K562 (cell line): ENCODE data around the gene HDGFL2. TPM values are rescaled to one million over a fixed set of nuclear protein-coding genes. Genes with fewer than 3 reads are reported as not detected.

Experiments used
- ATAC-seq: fragments of 200-7000 bp; cut with Tn5 transposase; 3 replicates; pipeline ENCODE4 v1.9.1; 2020; ENCODE audit warnings: moderate library complexity
- Bru-seq: library from RNA; stranded (reverse); fragments of 400-500 nt; gene quantifications from one replicate; lab custom pipeline; 2021; lab: Mats Ljungman, UMichigan
- BruChase-seq, 2 experiments: library from RNA; stranded (reverse); fragments of 400-500 nt; gene quantifications; one replicate each; lab custom pipeline; 2021; lab: Mats Ljungman, UMichigan
- BruUV-seq: library from RNA; stranded (reverse); fragments of 400-500 nt; replicated peaks from 2 replicates; lab custom pipeline; 2021; lab: Mats Ljungman, UMichigan
- CTCF ChIA-PET: fragments of 300-600 bp; formaldehyde crosslinking; extraction: SDS; loops from one replicate; lab custom pipeline; 2021; ENCODE audit warnings: low intra/inter-chr PET ratio; lab: Yijun Ruan, JAX
- POLR2A ChIA-PET: fragments of 300-600, 350-650 bp; sonication (Branson Sonifier 250); formaldehyde crosslinking; extraction: SDS; loops from one replicate; lab custom pipeline; 2021; ENCODE audit warnings: antibody characterized with exemption, inconsistent platforms; lab: Yijun Ruan, JAX
- DNase-seq, 4 experiments: peaks; one replicate each; pipeline versions ENCODE4 v3.0.0 to v3.0.0-alpha.2; 2011 to 2018; ENCODE audit warnings: low spot score in 3 of 4, mixed read lengths in 3 of 4; ENCODE audit errors: extremely low read depth in 1 of 4
- FAIRE-seq: peaks from 2 replicates; lab custom pipeline; 2011; peaks lifted over from hg19 to GRCh38; lab: Jason Lieb, UNC
- H2AFZ ChIP-seq: 2 replicates; pipeline ENCODE4 v1.6.0; 2011; ENCODE audit warnings: low read depth, low read length, control low read depth, inconsistent platforms
- H3K27ac ChIP-seq: fragments of 200-600 bp; 3 replicates; pipeline ENCODE4 v1.8.0; 2011; ENCODE audit warnings: low read depth, mild to moderate bottlenecking, control low read depth, inconsistent platforms, low read length, moderate library complexity, mixed read lengths; ENCODE audit errors: extremely low read depth
- H3K27me3 ChIP-seq, 2 experiments: fragments of 300-600 bp in 1 of 2; 2 replicates in 1 of 2; 3 replicates in 1 of 2; pipeline versions ENCODE4 v1.6.0 to v1.8.0; 2011; ENCODE audit warnings: inconsistent platforms in 2 of 2, low read length in 2 of 2, mild to moderate bottlenecking in 1 of 2, mixed read lengths in 1 of 2, moderate library complexity in 1 of 2; ENCODE audit not compliant: control insufficient read depth in 2 of 2, insufficient read depth in 2 of 2
- H3K36me3 ChIP-seq: fragments of 300-600 bp; 3 replicates; pipeline ENCODE4 v1.8.0; 2011; ENCODE audit warnings: mild to moderate bottlenecking, low read length, inconsistent platforms; ENCODE audit not compliant: control insufficient read depth, insufficient read depth
- H3K4me1 ChIP-seq, 2 experiments: fragments of 200-600 bp in 1 of 2; replicated peaks in 1 of 2; 2 replicates in 1 of 2; 3 replicates in 1 of 2; pipeline versions ENCODE4 v1.5.1 to v1.8.0; 2011; ENCODE audit warnings: inconsistent platforms in 2 of 2, low read length in 2 of 2, mild to moderate bottlenecking in 1 of 2, mixed read lengths in 1 of 2, moderate library complexity in 1 of 2; ENCODE audit not compliant: control insufficient read depth in 2 of 2, insufficient read depth in 2 of 2
- H3K4me2 ChIP-seq: 2 replicates; pipeline ENCODE4 v1.6.1; 2011; ENCODE audit warnings: low read length, control low read depth, inconsistent platforms, mixed read lengths; ENCODE audit not compliant: insufficient read depth
- H3K4me3 ChIP-seq: fragments of 200-600 bp; sonication (generic), shearing (Covaris generic); 2 replicates; pipeline ENCODE4 v1.5.1; 2016; ENCODE audit warnings: control low read depth, inconsistent platforms
- H3K79me2 ChIP-seq: fragments of 200-600 bp; 3 replicates; pipeline ENCODE4 v1.8.0; 2011; ENCODE audit warnings: low read length, inconsistent platforms; ENCODE audit not compliant: control insufficient read depth, insufficient read depth
- H3K9ac ChIP-seq, 2 experiments: 2 replicates each; pipeline versions ENCODE4 v1.6.0 to v1.6.1; 2011; ENCODE audit warnings: low read depth in 2 of 2, low read length in 2 of 2, control low read depth in 1 of 2, inconsistent platforms in 1 of 2, mild to moderate bottlenecking in 1 of 2, mixed read lengths in 1 of 2; ENCODE audit not compliant: insufficient read depth in 1 of 2
- H3K9me1 ChIP-seq: one replicate; pipeline ENCODE4 v1.6.0; 2011; ENCODE audit warnings: inconsistent platforms, mild to moderate bottlenecking, low read length, moderate library complexity; ENCODE audit not compliant: control insufficient read depth, insufficient read depth
- H3K9me3 ChIP-seq: replicated peaks from 2 replicates; pipeline ENCODE4 v1.5.1; 2011; ENCODE audit warnings: low read depth, low read length, inconsistent platforms; ENCODE audit not compliant: control insufficient read depth, insufficient read depth
- H4K20me1 ChIP-seq: replicated peaks from 2 replicates; pipeline ENCODE4 v1.6.1; 2011; ENCODE audit warnings: low read length, inconsistent platforms, mixed read lengths; ENCODE audit not compliant: control insufficient read depth, insufficient read depth
- CBX1 ChIP-seq: sonication (generic); IDR thresholded peaks from 2 replicates; pipeline ENCODE4 v1.6.1; 2016; ENCODE audit warnings: antibody characterized with exemption, low read depth, mild to moderate bottlenecking
- CHD1 ChIP-seq: fragments of 200-600 bp; sonication (generic); IDR thresholded peaks from one replicate; pipeline ENCODE4 v1.6.1; 2012; ENCODE audit warnings: mild to moderate bottlenecking, moderate library complexity, low read length, inconsistent platforms
- FOXA3 ChIP-seq, 2 experiments: fragments of 450-650 bp in 1 of 2; sonication (generic) in 1 of 2; formaldehyde crosslinking; IDR thresholded peaks in 1 of 2; conservative IDR thresholded peaks in 1 of 2; 2 replicates each; pipeline versions ENCODE4 v1.4.0 to v1.8.0; 2020 to 2022; ENCODE audit warnings: mild to moderate bottlenecking in 2 of 2, missing genetic modification reagents in 1 of 2
- POLR2B ChIP-seq: fragments of 450-650 bp; IDR thresholded peaks from 2 replicates; pipeline ENCODE4 v1.6.1; 2018; ENCODE audit warnings: low read depth; ENCODE audit not compliant: partially characterized antibody
- RBM25 ChIP-seq: fragments of 200-400 bp; formaldehyde crosslinking; IDR thresholded peaks from 2 replicates; pipeline ENCODE4 v1.6.1; 2018; ENCODE audit warnings: low read length, low read depth, moderate library complexity; ENCODE audit not compliant: severe bottlenecking
- SMAD3 ChIP-seq: fragments of 450-650 bp; formaldehyde crosslinking; conservative IDR thresholded peaks from 2 replicates; pipeline ENCODE4 v1.4.0; 2020; ENCODE audit warnings: mild to moderate bottlenecking
- TSHZ1 ChIP-seq: fragments of 250-450 bp; sonication (Bioruptor Pico); IDR thresholded peaks from 2 replicates; pipeline ENCODE4 v1.4.0; 2020; ENCODE audit warnings: mild to moderate bottlenecking, moderate library complexity
- VEZF1 ChIP-seq: fragments of 200-800 bp; sonication (Bioruptor generic); IDR thresholded peaks from 2 replicates; pipeline ENCODE4 v1.6.1; 2017; ENCODE audit warnings: missing genetic modification characterization, missing compliant biosample characterization
- ZNF668 ChIP-seq: fragments of 250-450 bp; sonication (Bioruptor Pico); IDR thresholded peaks from 2 replicates; pipeline ENCODE4 v1.8.0; 2022; ENCODE audit warnings: mild to moderate bottlenecking, inconsistent platforms
- WGBS: fragments of 100-300 bp; shearing (Covaris generic); methylation state at CpG from one replicate; pipeline ENCODE4 v1.1.6; 2016; ENCODE audit warnings: low coverage, mixed read lengths; ENCODE audit not compliant: insufficient coverage; ENCODE audit errors: missing lambda C conversion rate; 5-methylcytosine and 5-hydroxymethylcytosine counted together
- in situ Hi-C: fragments of 300-500 bp; cut with MboI; formaldehyde crosslinking; loops from 4 replicates; pipeline ENCODE4 v1.15.0; 2018; ENCODE audit warnings: inconsistent platforms, mixed read lengths
- intact Hi-C: fragments of 100-400 bp; cut with micrococcal nuclease; formaldehyde crosslinking; loops from 2 replicates; pipeline ENCODE4 v1.14.2; 2022
- long read RNA-seq, 3 experiments: library from polyadenylated mRNA in 2 of 3; library from RNA in 1 of 3; unstranded in 2 of 3; stranded (forward) in 1 of 3; transcript quantifications; one replicate each; pipeline ENCODE4 v2.0.0, GENCODE V29; 2019 to 2022
- polyA minus RNA-seq, 3 experiments: library from RNA; depleted of rRNA, polyadenylated mRNA; stranded (reverse); fragments of >200 nt; gene quantifications; 2 replicates each; pipeline ENCODE4 v1.2.3, GENCODE V29; 2011
- polyA plus RNA-seq, 8 experiments: library from polyadenylated mRNA; depleted of rRNA in 4 of 8; stranded (reverse) in 5 of 8; unstranded in 3 of 8; fragments of >200 nt; fragmentation: Nextera tagmentation in 2 of 8; fragmentation: Illumina TruSeq in 1 of 8; extraction: Ambion mirVana in 2 of 8; extraction: Trizol in 1 of 8; gene quantifications; 2 replicates each; pipeline versions ENCODE4 v1.2.1 to v1.2.3, GENCODE V29; 2011 to 2014; ENCODE audit warnings: inconsistent platforms in 1 of 8, missing spikeins in 1 of 8
- total RNA-seq, 7 experiments: library from RNA; depleted of rRNA in 6 of 7; stranded (reverse); fragments of >200 nt in 6 of 7; fragmentation: Illumina TruSeq in 2 of 7; extraction: Trizol in 2 of 7; gene quantifications; 2 replicates each; pipeline versions ENCODE4 v1.2.1 to v1.2.3, GENCODE V29; 2011 to 2021; ENCODE audit warnings: low replicate concordance in 1 of 7

The HDGFL2 gene
- 18.0 and 40.2 TPM in 2 replicates for total RNA-seq (2011; cell fraction: chromatin; rRNA removed; ENCODE audit: low replicate concordance)
- total RNA-seq (2011; cell fraction: nucleolus; rRNA removed) = 25.8 and 27.2 TPM in 2 replicates
- 18.5 and 20.0 TPM in 2 replicates for total RNA-seq (2011; cell fraction: nucleoplasm; rRNA removed)
- total RNA-seq (2014; rRNA removed) (48.7 and 61.7 TPM in 2 replicates), total RNA-seq (2014; rRNA removed; fragmentation: Illumina TruSeq; extraction: Trizol) (10.7 and 12.3 TPM in 2 replicates), total RNA-seq (2015; rRNA removed; fragmentation: Illumina TruSeq; extraction: Trizol) (27.9 and 29.4 TPM in 2 replicates), total RNA-seq (2021) (39.7 and 45.9 TPM in 2 replicates), polyA plus RNA-seq (2011; rRNA removed) (14.3 and 21.1 TPM in 2 replicates), polyA plus RNA-seq (2014; fragmentation: Illumina TruSeq; extraction: Trizol) (16.0 and 27.4 TPM in 2 replicates), polyA plus RNA-seq (2014; fragmentation: Nextera tagmentation; extraction: Ambion mirVana) (under 1 TPM; 0.13 to 0.21 TPM), polyA plus RNA-seq (2014; rRNA removed) (39.7 and 50.8 TPM in 2 replicates), polyA minus RNA-seq (2011; rRNA and poly(A)+ RNA removed) (9.0 and 10.3 TPM in 2 replicates), Bru-seq, nascent RNA (percentile 56 among the genes with signal in this experiment), BruChase-seq, experiment 1, labeled RNA remaining after a 2-hour chase (percentile 58 among the genes with signal in this experiment), BruChase-seq, experiment 2, labeled RNA remaining after a 6-hour chase (percentile 62 among the genes with signal in this experiment)
- 10.7 and 15.1 TPM in 2 replicates for polyA plus RNA-seq (2011; cell fraction: cytosol; rRNA removed)
- 32.8 and 44.3 TPM in 2 replicates for polyA plus RNA-seq (2011; cell fraction: nucleus; rRNA removed)
- 29.5 and 31.2 TPM in 2 replicates for polyA plus RNA-seq (2012)
- 14.8 and 23.0 TPM in 2 replicates for polyA minus RNA-seq (2011; cell fraction: cytosol; rRNA and poly(A)+ RNA removed)
- polyA minus RNA-seq (2011; cell fraction: nucleus; rRNA and poly(A)+ RNA removed) = 6.3 and 9.2 TPM in 2 replicates
- long read RNA-seq, experiment 1, transcript HDGFL2-208 (16 exons, 2,281 nt) = major isoform, 28 of 241 reads
- long read RNA-seq, experiment 1, transcript HDGFL2-210 (16 exons, 2,255 nt) = minor isoform, 9 of 241 reads
- long read RNA-seq, experiment 1, partial matches to known transcripts = 190 of 241 reads
- long read RNA-seq, experiment 1, other reads (novel, unspliced or antisense) = 14 of 241 reads
- long read RNA-seq, experiment 2, partial matches to known transcripts = 11 of 13 reads
- long read RNA-seq, experiment 2, other reads (novel, unspliced or antisense) = 1 of 13 reads
- long read RNA-seq, experiment 3, partial matches to known transcripts = 3 of 5 reads
- long read RNA-seq, experiment 3, other reads (novel, unspliced or antisense) = 0 of 5 reads

GRCh38 chr19:4472174-4472974 is at the start of gene HDGFL2:
Gene HDGFL2 (plus strand): TSS chr19:4472297. CDS start chr19:4472351, 54 bp downstream.
- ChIA-PET CTCF (no interaction called here), POLR2A (interaction anchor here (0.7 to 2.4 kb wide), 5 partner anchors 14 to 96 kb away, joined by 4 to 44 read pairs (median 6); partner anchors contain the start of genes PLIN5 and UBXN6)
- intact Hi-C loops (no loop called here), in situ Hi-C loops (no loop called here)
- no peaks in the 10 kb centered on the region for H3K27me3 ChIP-seq
- peak within 1 kb of the TSS; percentile 93 to 97 for H3K9ac ChIP-seq
- WGBS = 1% methylated on average over 19 of the region's 71 CpGs
- H4K20me1 ChIP-seq = peaks cover 4% of the 10 kb centered on the region; the same call in 1 of the 2 replicates
- no peaks in the 10 kb centered on the region for H3K9me1 ChIP-seq
- H3K4me2 ChIP-seq = peak within 1 kb of the TSS; percentile 94
- peaks cover 20% of the 10 kb centered on the region; the same call in 2 of the 3 replicates for H3K36me3 ChIP-seq
- H3K27ac ChIP-seq = peak within 1 kb of the TSS; percentile 98
- H2AFZ ChIP-seq = peak within 1 kb of the TSS; percentile 88
- ATAC-seq = no peak
- DNase-seq = peak in 1 of 4 experiments; percentile 67
- no peaks in the 10 kb centered on the region for H3K9me3 ChIP-seq
- peak within 1 kb of the TSS; percentile 94 for H3K4me3 ChIP-seq
- no TSS peak for BruUV-seq
- peaks cover 24% of the 10 kb centered on the region for H3K79me2 ChIP-seq
- peaks cover 3 to 32% of the 10 kb centered on the region in 2 experiments; a peak in 4 of 5 replicates for H3K4me1 ChIP-seq
- no peak for FAIRE-seq
- TF ChIP-seq FOXA3 (CRISPR knock-in tag; conservative IDR thresholded peaks at IDR 0.05 in 1 of 2, IDR thresholded peaks at IDR 0.05 in 1 of 2) (no peak), VEZF1 (CRISPR knock-in tag) (peak; percentile 96), POLR2B (no peak), ZNF668 (no peak), SMAD3 (CRISPR knock-in tag) (no peak), TSHZ1 (CRISPR knock-in tag) (no peak), CHD1 (peak; percentile 34), CBX1 (no peak), RBM25 (peak; percentile 64)
